ENCODE data around the gene GPI.

- TF ChIP-seq CTCF (IDR thresholded peaks at IDR 0.05) (no peak), EZH2phosphoT487 (IDR thresholded peaks at IDR 0.05; ENCODE audit: borderline replicate concordance, low read depth) (no peak), EP300 (IDR thresholded peaks at IDR 0.05; ENCODE audit: borderline replicate concordance in 1 of 2, low read depth in 1 of 2, low read length in 1 of 2) (no peak), TAF1 (IDR thresholded peaks at IDR 0.05; ENCODE audit: borderline replicate concordance, low read depth, low read length) (no peak), REST (IDR thresholded peaks at IDR 0.05; ENCODE audit: low read depth, low read length) (no peak)
Measured at GRCh38 chr19:34316247-34316646, 48.7 kb upstream of the GPI start.
